Lower leg skin (tissue), 4 donors: ENCODE data around the gene PRSS22. TPM values are rescaled to one million over a fixed set of nuclear protein-coding genes. Genes with fewer than 3 reads are reported as not detected.

Experiments used
- DNase-seq, 2 donors: peaks; one replicate each; pipeline ENCODE4 v3.0.0-alpha.2; 2019; ENCODE audit warnings: low spot score in 2 of 2
- H3K4me3 ChIP-seq: fragments of 200-600 bp; sonication (generic); 2 replicates; pipeline ENCODE4 v1.5.1; 2017; ENCODE audit warnings: mild to moderate bottlenecking, low read depth; ENCODE audit not compliant: poor library complexity, severe bottlenecking
- POLR2A ChIP-seq, 2 donors: fragments of 450-650 bp; IDR thresholded peaks; one replicate each; pipeline ENCODE4 v1.6.1; 2016 to 2017; ENCODE audit warnings: antibody characterized with exemption in 2 of 2, mild to moderate bottlenecking in 1 of 2, moderate library complexity in 1 of 2
- WGBS, 2 donors: methylation state at CpG; one replicate each; pipeline ENCODE4 v1.1.5; 2018; 5-methylcytosine and 5-hydroxymethylcytosine counted together
- intact Hi-C: fragments of 100-400 bp; cut with DNase I; formaldehyde crosslinking; loops from one replicate; pipeline ENCODE4 v1.15.0; 2023; ENCODE audit warnings: low total_unique reads
- total RNA-seq, 4 donors: library from RNA; depleted of rRNA; stranded (reverse); fragments of >200 nt; gene quantifications; one replicate each; pipeline ENCODE4 v1.1.0, GENCODE V29; 2016
- TF ChIP-seq, protein P1 (sequence below), 3 donors: fragments of 450-650 bp; IDR thresholded peaks; one replicate each; pipeline ENCODE4 v1.5.1; 2016; ENCODE audit warnings: antibody characterized with exemption in 3 of 3, mild to moderate bottlenecking in 3 of 3, moderate library complexity in 2 of 3

The PRSS22 gene
- total RNA-seq, 4 donors from 2014 or later: 2.3 to 6.7 (median 4.6) TPM

DNA sequence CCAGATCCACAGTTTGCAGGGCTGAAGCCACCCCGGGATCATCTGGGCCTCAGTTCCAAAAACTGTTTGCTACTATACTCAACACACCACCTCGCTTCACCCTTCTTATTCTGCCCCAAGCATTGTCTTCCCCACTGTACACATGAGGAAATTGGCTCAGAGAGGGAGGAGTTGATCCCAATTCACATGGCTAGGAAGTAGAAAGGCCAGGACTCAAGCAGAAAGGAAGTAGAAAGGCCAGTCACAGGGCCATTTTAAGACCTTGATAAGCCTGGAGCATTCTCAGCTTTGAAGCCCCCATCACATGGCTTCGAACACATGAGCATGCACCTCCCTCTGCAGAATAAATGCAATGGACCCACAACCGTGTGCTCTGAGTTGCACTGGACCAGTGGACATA lies 7.7 kb upstream of the PRSS22 start:
- 76 to 80% methylated on average over 4 of the region's 4 CpGs for WGBS, 2 donors
- no peak for DNase-seq
- intact Hi-C loops: no loop called here
- TF ChIP-seq, protein P1, sequence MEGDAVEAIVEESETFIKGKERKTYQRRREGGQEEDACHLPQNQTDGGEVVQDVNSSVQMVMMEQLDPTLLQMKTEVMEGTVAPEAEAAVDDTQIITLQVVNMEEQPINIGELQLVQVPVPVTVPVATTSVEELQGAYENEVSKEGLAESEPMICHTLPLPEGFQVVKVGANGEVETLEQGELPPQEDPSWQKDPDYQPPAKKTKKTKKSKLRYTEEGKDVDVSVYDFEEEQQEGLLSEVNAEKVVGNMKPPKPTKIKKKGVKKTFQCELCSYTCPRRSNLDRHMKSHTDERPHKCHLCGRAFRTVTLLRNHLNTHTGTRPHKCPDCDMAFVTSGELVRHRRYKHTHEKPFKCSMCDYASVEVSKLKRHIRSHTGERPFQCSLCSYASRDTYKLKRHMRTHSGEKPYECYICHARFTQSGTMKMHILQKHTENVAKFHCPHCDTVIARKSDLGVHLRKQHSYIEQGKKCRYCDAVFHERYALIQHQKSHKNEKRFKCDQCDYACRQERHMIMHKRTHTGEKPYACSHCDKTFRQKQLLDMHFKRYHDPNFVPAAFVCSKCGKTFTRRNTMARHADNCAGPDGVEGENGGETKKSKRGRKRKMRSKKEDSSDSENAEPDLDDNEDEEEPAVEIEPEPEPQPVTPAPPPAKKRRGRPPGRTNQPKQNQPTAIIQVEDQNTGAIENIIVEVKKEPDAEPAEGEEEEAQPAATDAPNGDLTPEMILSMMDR (IDR thresholded peaks at IDR 0.05): no peak
- no peak for TF ChIP-seq POLR2A (IDR thresholded peaks at IDR 0.05)
- H3K4me3 ChIP-seq: no peak overlapping the region

DNA sequence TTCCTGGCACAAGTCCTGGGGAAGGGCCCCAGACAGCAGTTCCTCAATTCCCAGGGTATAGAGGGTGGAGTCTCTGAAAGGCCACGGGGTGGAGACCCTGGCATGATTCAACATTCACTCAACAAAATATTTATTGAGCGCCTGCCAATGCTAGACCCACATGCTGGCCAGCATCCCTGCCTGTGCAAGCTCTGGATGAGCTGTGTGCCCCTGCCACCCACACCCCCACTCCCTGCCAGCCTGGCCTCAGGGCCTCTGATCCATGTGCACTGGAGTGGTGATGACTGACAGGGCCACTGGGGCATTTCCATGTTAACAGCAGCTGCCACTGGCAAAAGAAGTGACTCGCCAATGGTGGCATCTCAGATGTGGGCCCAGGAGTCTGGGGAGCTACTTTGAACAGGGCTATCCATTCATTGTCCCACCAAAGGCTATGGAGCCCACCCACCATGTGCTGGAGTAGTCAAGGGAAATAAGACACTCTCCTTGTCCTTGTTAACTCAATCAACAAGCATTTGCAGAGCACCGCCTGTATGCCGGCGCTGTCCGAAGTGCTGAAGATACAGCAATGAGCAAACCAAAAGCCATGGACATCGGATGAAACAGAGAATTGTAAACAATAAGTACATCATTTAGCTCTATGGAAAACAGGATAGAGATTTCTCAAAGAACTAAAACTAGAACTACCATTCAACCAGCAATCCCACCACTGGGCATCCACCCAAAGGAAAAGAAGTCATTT lies 3.0 kb upstream of the PRSS22 start:
- 67 to 77% methylated on average over 7 to 8 of the region's 8 CpGs for WGBS, 2 donors
- intact Hi-C loops: no loop called here
- TF ChIP-seq, protein P1 (IDR thresholded peaks at IDR 0.05): no peak
- no peak for TF ChIP-seq POLR2A (IDR thresholded peaks at IDR 0.05)
- no peak overlapping the region for H3K4me3 ChIP-seq
- no peak for DNase-seq

DNA sequence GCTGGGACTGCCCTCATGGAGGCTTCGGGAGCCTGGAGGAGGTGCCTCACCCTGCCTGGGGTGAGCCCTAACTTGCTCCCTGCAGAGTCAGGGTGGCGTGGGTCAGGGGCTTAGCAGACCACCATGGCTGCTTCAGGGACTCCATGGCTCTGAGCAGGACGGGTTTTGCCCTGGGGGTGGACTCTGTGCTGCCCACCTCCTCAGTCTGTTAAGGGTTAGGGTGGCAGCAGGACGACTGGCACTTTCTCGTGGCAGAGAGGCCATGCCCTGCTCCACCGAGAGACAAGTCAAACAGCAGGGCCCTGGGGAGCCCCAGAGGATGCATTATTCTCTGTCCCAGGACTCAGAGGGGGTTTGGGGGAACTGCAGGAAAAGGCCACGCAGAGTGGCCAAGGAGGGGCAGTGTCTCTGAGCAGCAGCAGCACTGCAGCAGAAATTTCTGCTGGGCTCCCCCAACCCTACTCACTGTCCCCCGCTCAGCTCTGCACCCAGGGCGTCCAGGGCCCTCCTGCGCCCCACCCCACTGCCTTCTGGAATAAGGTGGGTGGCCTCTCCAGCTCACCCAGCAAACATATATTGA lies 1.8 kb upstream of the PRSS22 start:
- intact Hi-C loops: no loop called here
- no peak for DNase-seq
- TF ChIP-seq, protein P1 (IDR thresholded peaks at IDR 0.05): no peak
- no peak overlapping the region for H3K4me3 ChIP-seq
- 75 to 86% methylated on average over 10 of the region's 10 CpGs for WGBS, 2 donors

DNA sequence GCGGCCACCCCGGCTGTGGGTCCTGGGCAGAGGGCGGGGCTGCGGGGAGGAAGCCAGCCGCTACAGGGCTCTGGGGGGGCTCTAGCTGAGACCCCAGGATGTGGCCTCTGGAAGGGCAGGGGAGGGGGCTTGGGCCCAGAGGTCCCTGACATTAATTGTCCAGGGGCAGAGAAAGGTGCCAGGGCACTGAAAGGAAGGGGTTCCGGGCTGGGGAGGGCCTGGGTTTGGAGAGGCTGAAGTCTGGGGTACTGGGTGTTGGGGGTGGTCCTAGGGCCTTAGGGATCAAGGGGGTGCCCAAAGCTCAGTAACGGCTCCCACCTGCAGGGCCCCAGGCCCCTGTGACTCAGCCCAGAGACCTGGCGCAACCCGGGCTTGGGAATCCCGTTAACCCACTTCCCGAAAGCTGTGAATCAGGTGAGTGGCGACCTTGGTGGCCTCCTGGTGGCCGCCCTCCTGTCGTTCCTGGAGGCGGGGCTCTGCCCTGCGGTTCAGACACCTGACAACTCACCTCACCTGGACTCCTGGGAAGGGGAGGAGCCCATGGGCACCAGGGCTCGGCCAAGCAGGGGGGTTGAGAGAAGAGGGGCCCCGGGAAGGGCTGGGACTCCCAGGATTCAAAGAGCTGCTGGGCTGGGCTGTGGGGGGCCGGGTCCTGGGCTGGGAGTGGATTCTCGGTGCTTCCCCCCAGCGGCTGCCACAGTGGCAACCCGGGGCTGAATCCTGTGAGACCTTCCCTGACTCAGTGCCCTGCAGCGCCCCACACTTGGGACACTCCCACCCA lies 465 bp upstream of the PRSS22 start:
- no peak overlapping the region for H3K4me3 ChIP-seq
- 9 to 10% methylated on average over 21 to 23 of the region's 23 CpGs for WGBS, 2 donors
- TF ChIP-seq, protein P1 (IDR thresholded peaks at IDR 0.05): no peak
- no peak for TF ChIP-seq POLR2A (IDR thresholded peaks at IDR 0.05)
- DNase-seq: no peak
- intact Hi-C loops: no loop called here

DNA sequence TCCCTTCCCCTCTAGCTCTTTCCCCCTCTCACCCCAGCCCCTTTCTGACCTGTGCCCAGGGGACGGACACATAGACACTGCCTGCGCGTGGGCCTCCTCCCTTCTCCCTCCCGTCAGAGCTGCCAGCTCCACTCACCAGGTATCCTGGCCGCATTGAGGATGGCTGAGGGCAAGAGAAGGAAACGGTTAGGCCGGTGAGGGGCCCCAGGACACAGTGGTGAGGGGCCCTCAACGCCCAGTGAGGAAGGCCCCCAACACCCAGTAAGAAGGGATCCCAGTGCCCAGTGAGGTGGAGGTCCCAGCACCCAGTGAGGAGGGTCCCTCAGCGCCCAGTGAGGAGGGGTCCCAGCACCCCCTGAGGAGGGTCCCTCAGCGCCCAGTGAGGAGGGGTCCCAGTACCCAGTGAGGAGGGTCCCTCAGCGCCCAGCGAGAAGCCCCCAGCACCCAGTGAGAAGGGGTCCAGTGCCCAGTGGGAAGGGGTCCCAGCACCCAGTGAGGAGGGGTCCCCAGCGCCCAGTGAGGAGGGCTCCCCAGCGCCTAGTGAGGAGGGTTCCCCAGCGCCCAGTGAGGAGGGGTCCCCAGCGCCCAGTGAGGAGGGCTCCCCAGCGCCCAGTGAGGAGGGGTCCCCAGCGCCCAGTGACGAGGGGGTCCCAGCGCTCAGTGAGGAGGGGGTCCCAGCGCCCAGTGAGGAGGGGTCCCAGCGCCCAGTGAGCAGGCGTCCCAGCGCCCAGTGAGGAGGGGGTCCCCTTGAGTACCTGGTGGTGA lies 1.1 kb downstream of the PRSS22 start:
- TF ChIP-seq, protein P1 (IDR thresholded peaks at IDR 0.05): no peak
- TF ChIP-seq POLR2A (IDR thresholded peaks at IDR 0.05): no peak
- no peak for DNase-seq
- WGBS, 2 donors: 81 to 82% methylated on average over 10 to 15 of the region's 24 CpGs
- no peak overlapping the region for H3K4me3 ChIP-seq
- intact Hi-C loops: no loop called here
